SK-N-SH treated with all-trans-retinoic acid at 6 μM for 48 hours (cell line): ENCODE measurements around the gene RAP1GAP.

Experiments
- ARNTL ChIP-seq: fragments of 450-650 bp; formaldehyde crosslinking; IDR thresholded peaks from 2 replicates; pipeline ENCODE4 v1.5.0; 2020; ENCODE audit warnings: low read depth, mild to moderate bottlenecking, moderate library complexity, borderline replicate concordance
- BACH2 ChIP-seq: fragments of 250-450 bp; sonication (Bioruptor Pico); IDR thresholded peaks from 2 replicates; pipeline ENCODE4 v1.9.0; 2021; ENCODE audit warnings: mild to moderate bottlenecking, borderline replicate concordance
- ISL1 ChIP-seq: fragments of 250-450 bp; sonication (Bioruptor Pico); IDR thresholded peaks from 2 replicates; pipeline ENCODE4 v2.1.2; 2022; ENCODE audit warnings: mild to moderate bottlenecking, moderate library complexity
- OSR1 ChIP-seq: fragments of 250-450 bp; sonication (Bioruptor Pico); IDR thresholded peaks from 2 replicates; pipeline ENCODE4 v1.8.0; 2022; ENCODE audit warnings: moderate library complexity, mild to moderate bottlenecking, inconsistent platforms
- PPARA ChIP-seq: fragments of 250-450 bp; sonication (Bioruptor Pico); IDR thresholded peaks from 2 replicates; pipeline ENCODE4 v1.5.0; 2020; ENCODE audit warnings: mild to moderate bottlenecking, borderline replicate concordance
- SNAI2 ChIP-seq: fragments of 250-450 bp; sonication (Bioruptor Pico); IDR thresholded peaks from 2 replicates; pipeline ENCODE4 v1.5.0; 2020; ENCODE audit warnings: mild to moderate bottlenecking, moderate library complexity
- TCF4 ChIP-seq: fragments of 250-450 bp; sonication (Bioruptor Pico); IDR thresholded peaks from 2 replicates; pipeline ENCODE4 v1.8.0; 2021; ENCODE audit warnings: mild to moderate bottlenecking, moderate library complexity, borderline replicate concordance
- ZC3H10 ChIP-seq: fragments of 250-450 bp; sonication (Bioruptor Pico); IDR thresholded peaks from 2 replicates; pipeline ENCODE4 v1.5.1; 2021; ENCODE audit warnings: mild to moderate bottlenecking, moderate library complexity
- ZFP30 ChIP-seq: fragments of 450-650 bp; formaldehyde crosslinking; IDR thresholded peaks from 2 replicates; pipeline ENCODE4 v1.5.0; 2022; ENCODE audit warnings: mild to moderate bottlenecking, moderate library complexity
- ZNF70 ChIP-seq: fragments of 450-650 bp; formaldehyde crosslinking; IDR thresholded peaks from 2 replicates; pipeline ENCODE4 v1.5.0; 2020; ENCODE audit warnings: mild to moderate bottlenecking, moderate library complexity
- TF ChIP-seq, protein P1 (sequence below): fragments of 250-450 bp; sonication (Bioruptor Pico); IDR thresholded peaks from 2 replicates; pipeline ENCODE4 v1.8.0; 2020; ENCODE audit warnings: mild to moderate bottlenecking, moderate library complexity, borderline replicate concordance
- TF ChIP-seq, protein P2 (sequence below): fragments of 250-450 bp; sonication (Bioruptor Pico); IDR thresholded peaks from 2 replicates; pipeline ENCODE4 v1.8.0; 2021; ENCODE audit warnings: low read depth, mild to moderate bottlenecking, moderate library complexity, borderline replicate concordance
- TF ChIP-seq, protein P3 (sequence below): fragments of 250-450 bp; sonication (Bioruptor Pico); IDR thresholded peaks from 2 replicates; pipeline ENCODE4 v1.5.0; 2020; ENCODE audit warnings: mild to moderate bottlenecking, moderate library complexity

DNA sequence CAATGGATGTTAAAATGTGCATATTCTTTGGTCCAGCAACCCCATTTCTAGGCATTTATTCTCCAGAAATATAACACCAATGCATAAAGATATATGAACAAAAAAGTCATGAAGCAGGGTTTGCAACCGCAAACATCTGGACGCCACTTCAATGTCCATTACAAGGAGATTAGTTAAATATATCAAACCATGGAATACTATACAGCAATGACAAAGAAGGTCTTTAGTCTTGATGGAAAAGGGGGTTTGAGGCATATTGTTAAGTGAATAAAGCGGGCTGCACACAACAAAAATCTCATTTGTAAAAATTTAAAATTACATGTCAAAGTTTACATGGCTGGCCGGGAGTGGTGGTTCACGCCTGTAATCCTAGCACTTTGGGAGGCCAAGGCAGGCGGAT is 31.6 kb downstream of the RAP1GAP start:
- TF ChIP-seq ISL1 (CRISPR knock-in tag): no peak
- TF ChIP-seq, protein P1, sequence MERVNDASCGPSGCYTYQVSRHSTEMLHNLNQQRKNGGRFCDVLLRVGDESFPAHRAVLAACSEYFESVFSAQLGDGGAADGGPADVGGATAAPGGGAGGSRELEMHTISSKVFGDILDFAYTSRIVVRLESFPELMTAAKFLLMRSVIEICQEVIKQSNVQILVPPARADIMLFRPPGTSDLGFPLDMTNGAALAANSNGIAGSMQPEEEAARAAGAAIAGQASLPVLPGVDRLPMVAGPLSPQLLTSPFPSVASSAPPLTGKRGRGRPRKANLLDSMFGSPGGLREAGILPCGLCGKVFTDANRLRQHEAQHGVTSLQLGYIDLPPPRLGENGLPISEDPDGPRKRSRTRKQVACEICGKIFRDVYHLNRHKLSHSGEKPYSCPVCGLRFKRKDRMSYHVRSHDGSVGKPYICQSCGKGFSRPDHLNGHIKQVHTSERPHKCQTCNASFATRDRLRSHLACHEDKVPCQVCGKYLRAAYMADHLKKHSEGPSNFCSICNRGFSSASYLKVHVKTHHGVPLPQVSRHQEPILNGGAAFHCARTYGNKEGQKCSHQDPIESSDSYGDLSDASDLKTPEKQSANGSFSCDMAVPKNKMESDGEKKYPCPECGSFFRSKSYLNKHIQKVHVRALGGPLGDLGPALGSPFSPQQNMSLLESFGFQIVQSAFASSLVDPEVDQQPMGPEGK: no peak
- TF ChIP-seq ZC3H10 (CRISPR knock-in tag): no peak
- no peak for TF ChIP-seq BACH2 (CRISPR knock-in tag)
- TF ChIP-seq OSR1 (CRISPR knock-in tag): no peak
- no peak for TF ChIP-seq SNAI2 (CRISPR knock-in tag)
- no peak for TF ChIP-seq ZNF70 (CRISPR knock-in tag)
- no peak for TF ChIP-seq ARNTL (CRISPR knock-in tag)
- no peak for TF ChIP-seq TCF4 (CRISPR knock-in tag)
- TF ChIP-seq, protein P2, sequence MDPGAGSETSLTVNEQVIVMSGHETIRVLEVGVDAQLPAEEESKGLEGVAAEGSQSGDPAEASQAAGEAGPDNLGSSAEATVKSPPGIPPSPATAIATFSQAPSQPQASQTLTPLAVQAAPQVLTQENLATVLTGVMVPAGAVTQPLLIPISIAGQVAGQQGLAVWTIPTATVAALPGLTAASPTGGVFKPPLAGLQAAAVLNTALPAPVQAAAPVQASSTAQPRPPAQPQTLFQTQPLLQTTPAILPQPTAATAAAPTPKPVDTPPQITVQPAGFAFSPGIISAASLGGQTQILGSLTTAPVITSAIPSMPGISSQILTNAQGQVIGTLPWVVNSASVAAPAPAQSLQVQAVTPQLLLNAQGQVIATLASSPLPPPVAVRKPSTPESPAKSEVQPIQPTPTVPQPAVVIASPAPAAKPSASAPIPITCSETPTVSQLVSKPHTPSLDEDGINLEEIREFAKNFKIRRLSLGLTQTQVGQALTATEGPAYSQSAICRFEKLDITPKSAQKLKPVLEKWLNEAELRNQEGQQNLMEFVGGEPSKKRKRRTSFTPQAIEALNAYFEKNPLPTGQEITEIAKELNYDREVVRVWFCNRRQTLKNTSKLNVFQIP (CRISPR knock-in tag): no peak
- TF ChIP-seq ZFP30: no peak
- TF ChIP-seq, protein P3, sequence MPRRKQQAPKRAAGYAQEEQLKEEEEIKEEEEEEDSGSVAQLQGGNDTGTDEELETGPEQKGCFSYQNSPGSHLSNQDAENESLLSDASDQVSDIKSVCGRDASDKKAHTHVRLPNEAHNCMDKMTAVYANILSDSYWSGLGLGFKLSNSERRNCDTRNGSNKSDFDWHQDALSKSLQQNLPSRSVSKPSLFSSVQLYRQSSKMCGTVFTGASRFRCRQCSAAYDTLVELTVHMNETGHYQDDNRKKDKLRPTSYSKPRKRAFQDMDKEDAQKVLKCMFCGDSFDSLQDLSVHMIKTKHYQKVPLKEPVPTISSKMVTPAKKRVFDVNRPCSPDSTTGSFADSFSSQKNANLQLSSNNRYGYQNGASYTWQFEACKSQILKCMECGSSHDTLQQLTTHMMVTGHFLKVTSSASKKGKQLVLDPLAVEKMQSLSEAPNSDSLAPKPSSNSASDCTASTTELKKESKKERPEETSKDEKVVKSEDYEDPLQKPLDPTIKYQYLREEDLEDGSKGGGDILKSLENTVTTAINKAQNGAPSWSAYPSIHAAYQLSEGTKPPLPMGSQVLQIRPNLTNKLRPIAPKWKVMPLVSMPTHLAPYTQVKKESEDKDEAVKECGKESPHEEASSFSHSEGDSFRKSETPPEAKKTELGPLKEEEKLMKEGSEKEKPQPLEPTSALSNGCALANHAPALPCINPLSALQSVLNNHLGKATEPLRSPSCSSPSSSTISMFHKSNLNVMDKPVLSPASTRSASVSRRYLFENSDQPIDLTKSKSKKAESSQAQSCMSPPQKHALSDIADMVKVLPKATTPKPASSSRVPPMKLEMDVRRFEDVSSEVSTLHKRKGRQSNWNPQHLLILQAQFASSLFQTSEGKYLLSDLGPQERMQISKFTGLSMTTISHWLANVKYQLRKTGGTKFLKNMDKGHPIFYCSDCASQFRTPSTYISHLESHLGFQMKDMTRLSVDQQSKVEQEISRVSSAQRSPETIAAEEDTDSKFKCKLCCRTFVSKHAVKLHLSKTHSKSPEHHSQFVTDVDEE: no peak
- TF ChIP-seq PPARA (CRISPR knock-in tag): no peak
